PC-3 (cell line): ENCODE data around the gene TSPAN11.

Source experiments
- CTCF ChIP-seq: fragments of 300-600 bp; sonication (generic); conservative IDR thresholded peaks from 2 replicates; pipeline ENCODE4 v1.5.1; 2017; ENCODE audit warnings: antibody characterized with exemption, low read depth, mild to moderate bottlenecking, low read length
- EZH2 ChIP-seq: fragments of 300-600 bp; sonication (generic); IDR thresholded peaks from one replicate; pipeline ENCODE4 v1.6.1; 2017; ENCODE audit warnings: antibody characterized with exemption, mild to moderate bottlenecking, low read length; ENCODE audit not compliant: unreplicated experiment
- EZH2phosphoT487 ChIP-seq: fragments of 300-600 bp; sonication (generic); IDR thresholded peaks from 2 replicates; pipeline ENCODE4 v1.6.1; 2018; ENCODE audit warnings: mild to moderate bottlenecking, antibody characterized with exemption, low read length, borderline replicate concordance

- TF ChIP-seq CTCF: no peak
- no peak for TF ChIP-seq EZH2
- no peak for TF ChIP-seq EZH2phosphoT487
Observed at GRCh38 chr12:31029916-31030562, 103.5 kb downstream of the TSPAN11 start.
